Measurements from ENCODE around the gene KAT7. TPM values are rescaled to one million over a fixed set of nuclear protein-coding genes. Genes with fewer than 3 reads are reported as not detected.

Gene KAT7
- total RNA-seq, 6 experiments from 2014 or later = 35.3 to 45.5 (median 36.5) TPM

DNA sequence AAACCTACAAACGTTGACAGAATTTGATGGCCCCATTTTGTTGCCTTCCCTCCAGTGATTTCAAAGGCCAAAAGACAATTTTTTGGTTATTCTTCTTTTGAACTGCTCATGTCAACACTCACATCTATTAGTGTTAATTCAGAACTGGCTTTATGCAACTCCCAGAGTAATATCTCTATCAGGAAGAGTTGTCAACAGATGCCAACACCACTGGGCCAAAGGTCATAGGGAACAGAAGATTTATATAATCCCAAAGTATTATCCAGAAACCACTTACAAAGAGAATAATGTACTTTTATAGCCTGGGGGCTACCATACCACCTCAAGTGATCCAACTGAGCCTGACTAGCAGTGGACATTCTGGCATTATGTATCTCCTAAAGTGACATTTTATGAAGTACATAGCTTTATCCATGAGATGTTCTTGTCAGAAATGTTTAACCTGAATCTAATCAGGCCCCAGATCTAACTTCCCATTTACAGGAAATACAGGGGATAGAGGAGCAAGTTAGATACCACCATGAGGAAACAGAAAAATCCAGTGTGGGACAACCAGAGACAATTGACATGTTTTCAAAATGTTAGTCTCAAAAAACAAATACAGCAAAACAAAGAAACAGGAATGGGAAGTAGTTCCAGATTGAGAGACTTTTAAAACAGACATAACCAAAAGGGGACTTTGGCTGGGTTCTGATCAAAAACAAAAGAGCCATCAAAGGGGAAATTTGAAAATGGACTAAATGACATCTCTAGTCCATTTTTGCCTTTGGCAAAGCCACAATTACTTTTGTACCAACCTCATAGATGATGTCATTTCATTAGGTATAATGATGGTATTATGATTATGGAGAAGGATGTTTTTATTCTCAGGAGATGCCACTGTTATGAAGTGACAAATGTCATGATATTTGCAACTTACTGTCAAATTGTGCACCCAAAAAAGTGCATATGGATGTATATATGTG lies 43.0 kb upstream of the KAT7 start:
- Mint-ChIP-seq H3K27ac (no peak overlapping the region), H3K4me1 (ENCODE audit: low read depth) (no peaks in the 10 kb centered on the region), H3K9me3 (no peaks in the 10 kb centered on the region), H3K27me3 (ENCODE audit: insufficient read depth) (peaks cover 42% of the 10 kb centered on the region), H3K4me3 (no peak overlapping the region), H3K36me3 (ENCODE audit: low read depth) (no peaks in the 10 kb centered on the region)
- TF ChIP-seq, protein P1, sequence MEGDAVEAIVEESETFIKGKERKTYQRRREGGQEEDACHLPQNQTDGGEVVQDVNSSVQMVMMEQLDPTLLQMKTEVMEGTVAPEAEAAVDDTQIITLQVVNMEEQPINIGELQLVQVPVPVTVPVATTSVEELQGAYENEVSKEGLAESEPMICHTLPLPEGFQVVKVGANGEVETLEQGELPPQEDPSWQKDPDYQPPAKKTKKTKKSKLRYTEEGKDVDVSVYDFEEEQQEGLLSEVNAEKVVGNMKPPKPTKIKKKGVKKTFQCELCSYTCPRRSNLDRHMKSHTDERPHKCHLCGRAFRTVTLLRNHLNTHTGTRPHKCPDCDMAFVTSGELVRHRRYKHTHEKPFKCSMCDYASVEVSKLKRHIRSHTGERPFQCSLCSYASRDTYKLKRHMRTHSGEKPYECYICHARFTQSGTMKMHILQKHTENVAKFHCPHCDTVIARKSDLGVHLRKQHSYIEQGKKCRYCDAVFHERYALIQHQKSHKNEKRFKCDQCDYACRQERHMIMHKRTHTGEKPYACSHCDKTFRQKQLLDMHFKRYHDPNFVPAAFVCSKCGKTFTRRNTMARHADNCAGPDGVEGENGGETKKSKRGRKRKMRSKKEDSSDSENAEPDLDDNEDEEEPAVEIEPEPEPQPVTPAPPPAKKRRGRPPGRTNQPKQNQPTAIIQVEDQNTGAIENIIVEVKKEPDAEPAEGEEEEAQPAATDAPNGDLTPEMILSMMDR (IDR thresholded peaks at IDR 0.05) = no peak
- no peak for DNase-seq

DNA sequence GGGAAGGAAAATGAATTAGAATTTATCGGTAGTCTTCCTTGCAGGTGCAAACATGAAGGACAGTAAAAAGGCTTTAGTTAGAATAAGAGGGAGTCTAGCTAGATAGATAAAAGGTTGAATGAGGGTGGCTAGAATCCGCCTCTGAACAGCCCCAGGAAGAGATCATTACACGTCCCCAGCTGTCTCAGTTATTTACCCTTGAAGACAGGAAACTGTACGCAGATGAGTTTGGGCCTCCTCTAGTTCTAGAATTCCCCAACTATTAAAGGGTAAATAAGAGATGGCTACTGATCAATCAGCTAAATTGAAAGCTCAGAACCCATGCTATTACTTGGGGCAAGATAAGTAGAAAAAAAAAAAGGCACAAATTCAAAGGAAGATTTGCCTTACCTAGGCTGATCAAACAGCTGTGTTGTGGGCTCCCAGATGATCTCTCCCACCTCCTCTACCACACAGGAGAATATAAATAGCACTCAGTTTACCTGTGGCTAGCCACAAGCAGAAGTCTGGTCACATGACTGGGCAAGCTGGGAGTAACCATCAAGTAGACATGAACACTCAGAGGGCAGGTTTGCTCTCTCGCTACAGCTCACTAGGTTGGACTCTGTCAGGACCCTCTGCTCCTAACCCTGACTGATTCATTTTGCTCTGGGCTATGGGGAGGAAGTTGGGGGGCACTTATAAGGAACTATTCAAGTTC lies 41.5 kb upstream of the KAT7 start:
- TF ChIP-seq, protein P1 (IDR thresholded peaks at IDR 0.05) = no peak
- Mint-ChIP-seq H3K9me3 (no peaks in the 10 kb centered on the region), H3K4me1 (ENCODE audit: low read depth) (no peaks in the 10 kb centered on the region), H3K27ac (no peak overlapping the region), H3K27me3 (ENCODE audit: insufficient read depth) (peaks cover 37% of the 10 kb centered on the region), H3K4me3 (no peak overlapping the region), H3K36me3 (ENCODE audit: low read depth) (no peaks in the 10 kb centered on the region)
- DNase-seq = no peak

DNA sequence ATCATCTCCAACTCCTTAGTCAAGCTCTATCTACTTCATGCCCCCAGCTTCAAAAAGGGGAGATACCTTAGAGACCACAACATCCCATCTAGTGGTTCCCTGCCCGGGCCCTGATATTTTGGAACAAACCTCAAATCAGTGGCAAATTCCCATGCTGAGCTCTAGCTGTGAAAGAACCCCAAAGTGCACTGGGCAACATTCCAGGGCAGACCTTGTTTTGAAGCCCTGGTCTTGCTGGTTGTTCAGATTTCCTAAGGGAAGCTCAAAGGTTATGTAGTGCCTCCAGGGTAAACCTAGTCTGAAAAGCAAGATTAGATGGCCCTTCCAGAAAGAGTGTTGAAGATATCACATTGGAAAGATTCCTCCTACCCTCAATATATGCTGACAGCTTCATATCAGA lies 40.8 kb upstream of the KAT7 start:
- Mint-ChIP-seq H3K36me3 (ENCODE audit: low read depth) (no peaks in the 10 kb centered on the region), H3K9me3 (no peaks in the 10 kb centered on the region), H3K4me1 (ENCODE audit: low read depth) (no peaks in the 10 kb centered on the region), H3K4me3 (no peak overlapping the region), H3K27ac (no peak overlapping the region), H3K27me3 (ENCODE audit: insufficient read depth) (peaks cover 38% of the 10 kb centered on the region)
- DNase-seq = no peak
- TF ChIP-seq, protein P1 (IDR thresholded peaks at IDR 0.05) = no peak

DNA sequence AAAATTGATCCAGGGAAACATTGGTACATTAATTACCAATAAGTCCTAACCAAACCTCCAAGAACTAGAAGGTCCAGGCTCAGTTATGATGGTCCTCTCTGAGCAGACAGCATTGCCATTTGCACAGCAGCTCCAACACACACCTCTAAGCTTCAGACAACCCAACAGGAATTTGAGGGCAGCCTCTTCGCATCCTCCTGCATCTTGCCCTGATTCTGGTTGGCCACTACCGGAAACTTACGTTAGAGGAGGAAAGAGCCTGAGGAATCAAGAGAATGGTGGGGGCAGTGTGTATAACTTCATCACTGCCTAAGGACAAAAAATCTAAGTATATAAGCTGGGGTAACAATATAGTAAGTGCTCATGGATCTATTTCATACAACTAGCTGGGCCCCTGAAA lies 40.3 kb upstream of the KAT7 start:
- no peak overlapping the region for H3K4me3 Mint-ChIP-seq
- H3K36me3 Mint-ChIP-seq (ENCODE audit: low read depth) = no peaks in the 10 kb centered on the region
- peaks cover 35% of the 10 kb centered on the region for H3K27me3 Mint-ChIP-seq (ENCODE audit: insufficient read depth)
- no peak overlapping the region for H3K27ac Mint-ChIP-seq
- DNase-seq = no peak
- no peaks in the 10 kb centered on the region for H3K4me1 Mint-ChIP-seq (ENCODE audit: low read depth)
- H3K9me3 Mint-ChIP-seq = no peaks in the 10 kb centered on the region
- TF ChIP-seq, protein P1 (IDR thresholded peaks at IDR 0.05) = no peak

DNA sequence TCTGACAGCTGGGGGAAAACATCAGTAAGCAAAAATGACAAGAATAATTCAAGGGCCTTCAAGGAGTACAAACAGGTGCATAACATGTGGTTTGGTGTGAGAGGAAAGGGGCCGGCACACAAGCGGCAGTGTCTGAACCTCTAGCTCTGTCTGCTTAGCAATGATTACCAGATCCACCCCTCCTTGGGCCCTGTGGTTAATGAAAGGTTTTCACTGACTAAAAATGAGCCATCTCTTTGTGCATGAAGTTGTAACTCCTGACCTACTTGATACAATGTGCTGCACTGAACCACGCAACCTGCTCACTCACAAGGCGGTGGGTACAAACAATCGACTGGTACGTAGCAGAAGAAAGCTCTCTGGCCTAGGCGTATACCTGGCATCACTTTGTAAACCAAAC lies 39.7 kb upstream of the KAT7 start:
- no peaks in the 10 kb centered on the region for H3K9me3 Mint-ChIP-seq
- H3K4me1 Mint-ChIP-seq (ENCODE audit: low read depth) = no peaks in the 10 kb centered on the region
- TF ChIP-seq, protein P1 (IDR thresholded peaks at IDR 0.05) = no peak
- H3K4me3 Mint-ChIP-seq = no peak overlapping the region
- DNase-seq = no peak
- peaks cover 39% of the 10 kb centered on the region for H3K27me3 Mint-ChIP-seq (ENCODE audit: insufficient read depth)
- H3K36me3 Mint-ChIP-seq (ENCODE audit: low read depth) = no peaks in the 10 kb centered on the region
- no peak overlapping the region for H3K27ac Mint-ChIP-seq

All from HFFc6 (cell line).